Sigmoid colon (tissue), 7 donors: ENCODE measurements around the gene IRS2. TPM values are rescaled to one million over a fixed set of nuclear protein-coding genes. Genes with fewer than 3 reads are reported as not detected.

Source experiments
- DNase-seq: peaks from one replicate; pipeline ENCODE4 v3.0.0-alpha.2; 2019
- H3K27ac ChIP-seq, 4 donors: fragments of 200-600 bp; sonication (generic); one replicate each; pipeline ENCODE4 v1.5.1; 2016 to 2019; ENCODE audit warnings: mild to moderate bottlenecking in 1 of 4
- H3K27me3 ChIP-seq, 3 donors: fragments of 200-600 bp; sonication (generic); one replicate each; pipeline ENCODE4 v1.5.1; 2019; ENCODE audit warnings: mild to moderate bottlenecking in 1 of 3
- H3K36me3 ChIP-seq, 4 donors: fragments of 200-600 bp; sonication (generic); one replicate each; pipeline ENCODE4 v1.5.1; 2016 to 2019
- H3K4me1 ChIP-seq, 4 donors: fragments of 200-600 bp; sonication (generic); one replicate each; pipeline ENCODE4 v1.5.1; 2017 to 2019
- H3K4me3 ChIP-seq, 4 donors: fragments of 200-600 bp; sonication (generic); one replicate each; pipeline ENCODE4 v1.5.1; 2017 to 2019; ENCODE audit warnings: mild to moderate bottlenecking in 2 of 4, moderate library complexity in 1 of 4
- H3K9me3 ChIP-seq, 4 donors: fragments of 200-600 bp in 3 of 4; sonication (generic) in 3 of 4; one replicate each; pipeline versions ENCODE4 v1.5.1 to v1.6.1; 2013 to 2019
- CTCF ChIP-seq, 4 experiments: fragments of 450-650 bp in 3 of 4; fragments of 200-600 bp in 1 of 4; IDR thresholded peaks; one replicate each; pipeline ENCODE4 v1.5.1; 2016 to 2019; ENCODE audit warnings: antibody characterized with exemption in 4 of 4, mild to moderate bottlenecking in 3 of 4, moderate library complexity in 2 of 4
- EP300 ChIP-seq, 4 donors: sonication (generic); formaldehyde crosslinking; IDR thresholded peaks; one replicate each; pipeline ENCODE4 v1.6.1; 2017; ENCODE audit warnings: antibody characterized with exemption in 4 of 4
- POLR2A ChIP-seq, 2 donors: fragments of 450-650 bp; IDR thresholded peaks; one replicate each; pipeline ENCODE4 v1.6.1; 2016; ENCODE audit warnings: antibody characterized with exemption in 2 of 2, mild to moderate bottlenecking in 2 of 2, moderate library complexity in 2 of 2
- POLR2AphosphoS5 ChIP-seq, 4 donors: sonication (generic); formaldehyde crosslinking; IDR thresholded peaks; one replicate each; pipeline ENCODE4 v1.6.1; 2017; ENCODE audit warnings: antibody characterized with exemption in 4 of 4
- WGBS, 2 donors: extraction: QIAGEN DNeasy Blood & Tissue Kit; methylation state at CpG; one replicate each; pipeline ENCODE4 v1.1.7; 2013; 5-methylcytosine and 5-hydroxymethylcytosine counted together
- intact Hi-C: fragments of 100-400 bp; cut with DNase I; formaldehyde crosslinking; loops from one replicate; pipeline ENCODE4 v1.15.1; 2023
- polyA plus RNA-seq, 3 donors: library from polyadenylated mRNA; stranded (reverse); fragments of 200-250 nt; gene quantifications; one replicate each; pipeline ENCODE4 v1.2.3, GENCODE V29; 2013
- total RNA-seq, 4 donors: library from RNA; depleted of rRNA; stranded (reverse); fragments of >200 nt; gene quantifications; one replicate each; pipeline ENCODE4 v1.1.0, GENCODE V29; 2016
- donor health status: healthy with polysubstance abuse.
- donor health status: Bipolar disorder and iron deficiency.
- donor health status: healthy.

IRS2 gene
- total and polyA plus RNA-seq, 7 donors: 3.6 to 21.9 (median 15.3) TPM

GRCh38 chr13:109812382-109812781 is 26.0 kb upstream of the IRS2 start:
- intact Hi-C loops: no loop called here

GRCh38 chr13:109810761-109811510 is 24.6 kb upstream of the IRS2 start:
- 90 to 94% methylated on average over 19 of the region's 19 CpGs for WGBS, 2 donors
- Histone ChIP-seq H3K9me3 (no peaks in the 10 kb centered on the region), H3K4me1 (no peaks in the 10 kb centered on the region), H3K36me3 (no peaks in the 10 kb centered on the region), H3K27me3 (no peaks in the 10 kb centered on the region), H3K4me3 (no peak overlapping the region), H3K27ac (no peak overlapping the region)
- no peak for DNase-seq
- no peak for TF ChIP-seq POLR2A (IDR thresholded peaks at IDR 0.05)
- TF ChIP-seq POLR2AphosphoS5 (IDR thresholded peaks at IDR 0.05): no peak
- no peak for TF ChIP-seq CTCF (IDR thresholded peaks at IDR 0.05)
- TF ChIP-seq EP300 (IDR thresholded peaks at IDR 0.05): no peak
- intact Hi-C loops: no loop called here

More at GRCh38 chr13:109812382-109812781, 26.0 kb upstream of the IRS2 start:
- H3K4me3 ChIP-seq: no peak overlapping the region
- no peaks in the 10 kb centered on the region for H3K9me3 ChIP-seq
- no peak for DNase-seq
- 55 to 74% methylated on average over 8 of the region's 8 CpGs for WGBS, 2 donors
- no peaks in the 10 kb centered on the region for H3K4me1 ChIP-seq
- no peak overlapping the region for H3K27ac ChIP-seq
- H3K27me3 ChIP-seq: no peaks in the 10 kb centered on the region
- no peak for TF ChIP-seq CTCF (IDR thresholded peaks at IDR 0.05)
- TF ChIP-seq POLR2A (IDR thresholded peaks at IDR 0.05): no peak
- TF ChIP-seq EP300 (IDR thresholded peaks at IDR 0.05): no peak
- no peak for TF ChIP-seq POLR2AphosphoS5 (IDR thresholded peaks at IDR 0.05)
- no peaks in the 10 kb centered on the region for H3K36me3 ChIP-seq

- intact Hi-C loops: no loop called here
- H3K27me3 ChIP-seq: no peaks in the 10 kb centered on the region
- 74 to 81% methylated on average over 14 of the region's 14 CpGs for WGBS, 2 donors
- H3K27ac ChIP-seq: no peak overlapping the region
- H3K9me3 ChIP-seq: no peaks in the 10 kb centered on the region
- no peaks in the 10 kb centered on the region for H3K4me1 ChIP-seq
- H3K36me3 ChIP-seq: no peaks in the 10 kb centered on the region
- no peak for TF ChIP-seq POLR2AphosphoS5 (IDR thresholded peaks at IDR 0.05)
- TF ChIP-seq EP300 (IDR thresholded peaks at IDR 0.05): no peak
- no peak for TF ChIP-seq CTCF (IDR thresholded peaks at IDR 0.05)
- DNase-seq: no peak
- H3K4me3 ChIP-seq: no peak overlapping the region
Measured at GRCh38 chr13:109809216-109809932, 23.0 kb upstream of the IRS2 start.

GRCh38 chr13:109807345-109807744 is 21.0 kb upstream of the IRS2 start:
- no peaks in the 10 kb centered on the region for H3K9me3 ChIP-seq
- TF ChIP-seq POLR2AphosphoS5 (IDR thresholded peaks at IDR 0.05): no peak
- no peak for TF ChIP-seq EP300 (IDR thresholded peaks at IDR 0.05)
- no peak for TF ChIP-seq CTCF (IDR thresholded peaks at IDR 0.05)
- TF ChIP-seq POLR2A (IDR thresholded peaks at IDR 0.05): no peak
- H3K4me1 ChIP-seq: no peaks in the 10 kb centered on the region
- no peak overlapping the region for H3K27ac ChIP-seq
- H3K27me3 ChIP-seq: no peaks in the 10 kb centered on the region
- 91 to 92% methylated on average over 3 of the region's 3 CpGs for WGBS, 2 donors
- H3K36me3 ChIP-seq: no peaks in the 10 kb centered on the region
- no peak for DNase-seq
- H3K4me3 ChIP-seq: no peak overlapping the region
- intact Hi-C loops: no loop called here
